Measurements from ENCODE around the gene GTF2H4.

DNA sequence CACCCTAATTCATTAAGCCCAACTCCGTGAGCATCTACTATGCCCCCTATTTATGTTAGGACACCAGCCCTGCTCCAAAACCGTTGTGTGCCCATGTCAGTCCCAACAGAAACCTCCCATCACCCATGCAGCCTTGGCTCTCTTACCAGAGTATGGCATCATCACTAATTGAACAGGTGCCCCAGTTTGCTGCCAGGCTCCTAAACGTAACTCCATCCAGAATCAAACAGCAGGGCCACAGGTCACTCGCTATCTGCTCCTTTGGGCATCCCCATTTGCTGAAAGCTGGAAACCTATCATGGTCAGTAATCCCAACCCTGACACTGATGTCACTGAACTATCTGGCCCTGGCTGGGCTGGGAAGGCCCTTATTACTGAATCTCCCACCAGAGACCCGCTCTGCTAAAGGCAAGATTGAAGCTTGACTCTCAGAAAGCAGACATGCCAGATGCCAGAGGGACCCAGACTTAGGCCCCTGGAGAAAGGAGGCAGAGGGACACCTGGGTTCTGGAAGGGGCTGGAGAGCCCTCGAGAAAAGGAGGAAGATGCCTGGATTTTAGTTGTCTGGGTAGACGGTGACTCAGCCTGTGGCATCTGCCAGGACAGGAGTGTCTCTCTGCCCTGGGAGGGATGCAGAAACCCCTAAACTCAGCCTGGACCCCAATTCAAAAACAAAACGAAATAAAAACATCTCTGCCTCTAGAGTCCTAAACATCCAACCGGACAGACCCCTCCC is 46.8 kb downstream of the GTF2H4 start:
- no peak for TF ChIP-seq FOXP2 (optimal IDR thresholded peaks at IDR 0.05; ENCODE audit: control extremely low read depth, extremely low read length, insufficient read depth)
- TF ChIP-seq POLR2AphosphoS5 (IDR thresholded peaks at IDR 0.05; ENCODE audit: borderline replicate concordance, low read depth, low read length): no peak
- TF ChIP-seq EZH2 (IDR thresholded peaks at IDR 0.05): no peak
